ENCODE measurements around the gene STARD4.

Gene STARD4

DNA sequence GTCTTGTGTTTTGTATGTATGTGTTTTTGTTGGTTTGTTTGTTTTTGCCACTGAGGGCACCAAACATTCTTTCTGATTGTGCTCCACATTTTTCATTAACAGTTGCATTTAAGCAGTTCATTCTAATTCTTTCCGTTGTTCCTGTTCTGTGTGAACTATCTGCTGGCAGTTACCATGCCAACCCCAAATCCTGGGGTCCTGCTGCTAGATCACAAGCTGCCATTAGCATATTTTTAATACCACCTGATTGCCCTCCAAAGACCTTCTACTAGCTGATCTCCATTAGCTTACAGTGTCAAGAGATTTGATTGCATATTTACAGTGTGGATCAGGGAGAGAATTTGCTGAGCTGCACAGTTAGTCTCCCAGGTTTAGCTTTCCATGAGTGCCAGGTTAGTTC is 40.6 kb upstream of the STARD4 start:
- no peak overlapping the region for H3K4me3 ChIP-seq (ENCODE audit: low read length)
- DNase-seq (ENCODE audit: low read depth) = no peak
- TF ChIP-seq, protein P1, sequence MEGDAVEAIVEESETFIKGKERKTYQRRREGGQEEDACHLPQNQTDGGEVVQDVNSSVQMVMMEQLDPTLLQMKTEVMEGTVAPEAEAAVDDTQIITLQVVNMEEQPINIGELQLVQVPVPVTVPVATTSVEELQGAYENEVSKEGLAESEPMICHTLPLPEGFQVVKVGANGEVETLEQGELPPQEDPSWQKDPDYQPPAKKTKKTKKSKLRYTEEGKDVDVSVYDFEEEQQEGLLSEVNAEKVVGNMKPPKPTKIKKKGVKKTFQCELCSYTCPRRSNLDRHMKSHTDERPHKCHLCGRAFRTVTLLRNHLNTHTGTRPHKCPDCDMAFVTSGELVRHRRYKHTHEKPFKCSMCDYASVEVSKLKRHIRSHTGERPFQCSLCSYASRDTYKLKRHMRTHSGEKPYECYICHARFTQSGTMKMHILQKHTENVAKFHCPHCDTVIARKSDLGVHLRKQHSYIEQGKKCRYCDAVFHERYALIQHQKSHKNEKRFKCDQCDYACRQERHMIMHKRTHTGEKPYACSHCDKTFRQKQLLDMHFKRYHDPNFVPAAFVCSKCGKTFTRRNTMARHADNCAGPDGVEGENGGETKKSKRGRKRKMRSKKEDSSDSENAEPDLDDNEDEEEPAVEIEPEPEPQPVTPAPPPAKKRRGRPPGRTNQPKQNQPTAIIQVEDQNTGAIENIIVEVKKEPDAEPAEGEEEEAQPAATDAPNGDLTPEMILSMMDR (conservative IDR thresholded peaks at IDR 0.05; ENCODE audit: low read length) = no peak

DNA sequence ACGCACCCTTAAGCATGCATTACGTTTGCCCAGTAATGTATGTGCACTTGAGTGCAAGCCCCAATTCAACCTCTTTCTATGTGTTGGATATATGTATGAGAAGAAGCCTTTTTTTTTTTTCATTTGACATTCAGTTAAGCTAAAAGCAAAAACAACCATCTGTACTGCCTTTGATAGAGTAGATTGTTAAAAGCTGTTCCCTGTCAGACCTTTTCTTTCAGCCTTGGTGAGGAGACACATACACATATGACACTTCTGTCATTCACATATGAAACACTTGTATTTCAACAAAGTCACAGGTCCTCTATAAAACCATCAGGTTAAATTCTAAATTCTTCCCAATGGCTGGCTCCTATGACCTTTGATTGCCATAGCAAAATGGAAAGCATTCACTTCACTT is 40.2 kb upstream of the STARD4 start:
- TF ChIP-seq, protein P1 (conservative IDR thresholded peaks at IDR 0.05; ENCODE audit: low read length) = no peak
- H3K4me3 ChIP-seq (ENCODE audit: low read length) = no peak overlapping the region
- no peak for DNase-seq (ENCODE audit: low read depth)

DNA sequence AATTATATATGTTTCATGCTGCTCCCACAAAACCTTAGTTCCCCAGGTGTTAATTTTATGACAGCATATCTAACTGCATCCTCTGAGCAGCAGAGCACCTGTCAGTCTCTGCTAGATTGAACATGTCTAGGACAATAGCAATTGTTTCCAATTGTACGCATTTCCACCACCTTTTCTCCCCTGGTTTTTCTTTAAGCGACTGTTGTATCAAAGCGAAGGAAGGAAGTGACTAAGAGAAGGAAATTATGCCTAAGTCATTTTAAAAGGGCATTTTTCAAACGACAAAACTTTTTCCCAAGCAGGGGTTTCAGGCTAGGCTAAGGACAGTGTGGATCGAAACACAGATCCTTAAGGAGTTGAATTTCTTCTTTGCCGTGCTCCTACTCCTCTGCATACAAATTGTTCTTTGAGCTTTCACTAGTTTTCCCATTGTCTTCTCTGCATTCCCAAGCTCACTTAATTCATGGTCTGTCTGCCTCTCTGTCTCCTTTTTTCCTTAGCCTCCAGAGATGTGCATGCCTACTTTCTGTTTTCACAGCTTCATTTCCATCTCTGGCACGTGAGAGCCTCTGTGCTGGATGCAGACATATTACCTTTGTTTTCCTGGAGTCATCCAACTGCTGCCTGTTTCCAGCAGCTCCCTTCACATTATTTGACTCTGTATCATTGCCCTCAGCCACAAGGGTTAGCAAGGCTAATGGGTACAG is 39.4 kb upstream of the STARD4 start:
- TF ChIP-seq, protein P1 (conservative IDR thresholded peaks at IDR 0.05; ENCODE audit: low read length) = no peak
- no peak overlapping the region for H3K4me3 ChIP-seq (ENCODE audit: low read length)
- no peak for DNase-seq (ENCODE audit: low read depth)

DNA sequence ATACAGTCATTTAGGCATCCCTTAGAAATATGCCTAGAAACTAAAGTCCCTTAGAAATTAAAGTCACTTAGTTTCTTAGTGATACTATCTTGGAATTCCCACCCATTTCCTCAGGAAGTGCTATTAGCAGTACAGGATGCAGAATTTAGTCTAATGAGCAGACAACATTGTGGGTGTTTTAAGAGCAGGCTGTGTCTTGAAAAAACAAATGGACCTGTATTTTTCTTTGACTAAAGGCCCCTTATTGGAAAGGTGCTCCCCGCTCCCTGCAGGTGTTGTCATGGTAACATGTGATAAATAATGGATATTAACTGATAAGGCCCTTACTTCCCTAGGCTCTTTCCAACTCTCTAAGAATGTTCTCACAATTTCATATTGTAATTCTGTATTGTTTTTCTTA is 38.8 kb upstream of the STARD4 start:
- TF ChIP-seq, protein P1 (conservative IDR thresholded peaks at IDR 0.05; ENCODE audit: low read length) = no peak
- no peak overlapping the region for H3K4me3 ChIP-seq (ENCODE audit: low read length)
- no peak for DNase-seq (ENCODE audit: low read depth)

DNA sequence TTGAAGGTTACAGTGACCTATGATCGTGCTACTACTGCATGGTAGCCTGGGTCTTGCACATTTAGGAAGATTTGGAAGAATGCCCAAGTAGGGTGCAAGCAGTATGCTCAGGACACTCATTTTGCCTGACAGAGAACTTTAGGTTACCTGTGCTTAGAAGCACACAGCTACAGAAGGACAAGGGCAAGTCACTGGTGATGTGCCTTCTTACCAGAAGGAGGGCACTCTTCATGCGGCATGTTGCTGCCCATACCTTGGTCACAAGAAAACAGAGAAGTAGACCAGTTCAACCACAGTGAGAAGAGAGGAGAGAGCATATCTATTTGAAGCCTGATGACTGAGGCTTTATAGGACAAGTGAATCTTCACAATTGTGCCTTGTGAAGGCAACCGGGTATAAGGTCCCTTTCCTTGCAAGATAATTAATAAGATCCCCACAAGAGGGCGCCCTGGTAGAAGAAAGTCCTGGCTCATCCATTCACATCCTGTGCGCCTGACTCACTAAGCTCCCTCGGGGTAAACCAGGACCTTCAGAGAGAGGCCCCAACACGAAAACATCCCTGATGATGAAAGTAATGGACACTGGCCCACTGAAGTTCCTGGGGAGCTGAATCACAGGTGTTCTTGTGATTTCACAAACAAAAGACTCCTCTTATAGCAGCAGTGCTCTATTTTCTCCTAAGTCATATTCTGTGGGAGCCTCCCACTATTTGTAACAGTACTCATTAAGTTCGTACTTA is 38.1 kb upstream of the STARD4 start:
- TF ChIP-seq, protein P1 (conservative IDR thresholded peaks at IDR 0.05; ENCODE audit: low read length) = peak; percentile 64
- peak; percentile 98 for DNase-seq (ENCODE audit: low read depth)
- H3K4me3 ChIP-seq (ENCODE audit: low read length) = no peak overlapping the region

DNA sequence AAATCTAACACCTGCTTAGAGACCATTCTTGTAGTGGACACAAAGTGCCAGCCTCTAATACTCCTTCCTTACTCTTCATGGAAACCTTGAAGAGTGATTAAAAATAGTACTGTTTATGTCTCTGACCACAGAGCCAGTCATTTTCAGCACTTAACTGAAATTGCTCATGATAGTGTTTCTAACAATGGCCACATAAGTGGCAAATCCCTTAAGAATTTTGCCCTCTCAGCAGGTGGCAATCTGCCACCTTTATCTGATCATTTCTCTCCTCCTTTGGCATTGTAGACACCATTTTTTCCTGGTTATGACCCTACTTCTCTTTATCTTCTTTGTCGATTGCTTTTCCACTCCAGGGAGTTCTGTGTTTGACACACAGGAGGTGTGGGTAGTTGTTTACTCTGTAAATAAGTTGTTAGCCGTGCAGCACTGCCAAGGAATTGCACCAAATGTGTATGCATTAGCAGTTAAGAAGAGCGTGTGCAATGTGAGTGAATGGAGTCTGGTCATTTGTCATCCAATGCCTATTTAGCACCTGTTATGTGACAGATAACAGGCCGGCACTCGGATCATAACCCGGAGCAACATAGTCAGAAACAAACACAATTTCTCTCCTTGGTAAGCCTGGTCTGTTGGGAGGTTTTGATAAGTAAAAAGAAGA is 36.8 kb upstream of the STARD4 start:
- TF ChIP-seq, protein P1 (conservative IDR thresholded peaks at IDR 0.05; ENCODE audit: low read length) = no peak
- H3K4me3 ChIP-seq (ENCODE audit: low read length) = no peak overlapping the region
- DNase-seq (ENCODE audit: low read depth) = peak; percentile 31

Measured in AG10803 (cell line).